NCI-H2196 treated with DMSO at 0.1 percent for 48 hours (cell line): ENCODE data around the gene MRPL37.
A peak's percentile ranks its signal among the peaks of the same experiment; 100 is the strongest.
"Not testable (repeated sequence)": the region's sequence is repeated elsewhere in the genome, so short reads cannot be mapped to it uniquely, and the experiment has no call there.

Experiments
- DNase-seq: peaks from one replicate; lab custom pipeline; 2025; ENCODE audit not compliant: unreplicated experiment; lab: John Stamatoyannopoulos, UW

Gene MRPL37

DNA sequence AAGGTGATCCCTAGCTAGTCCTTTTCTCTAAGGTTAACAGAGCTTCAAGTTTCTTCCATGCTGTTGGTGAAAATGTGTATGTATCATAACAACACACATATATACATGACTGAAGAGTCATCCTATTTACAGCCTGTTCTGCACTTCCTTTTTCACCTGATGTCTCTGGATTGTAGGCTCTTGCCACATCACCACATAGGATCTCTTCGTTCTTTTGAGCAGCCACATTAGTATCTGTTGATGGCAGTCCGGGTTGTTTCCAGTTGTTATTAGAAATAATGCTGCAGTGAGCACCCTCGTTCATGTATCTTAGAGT lies 19.7 kb downstream of the MRPL37 start:
- DNase-seq = no peak

DNA sequence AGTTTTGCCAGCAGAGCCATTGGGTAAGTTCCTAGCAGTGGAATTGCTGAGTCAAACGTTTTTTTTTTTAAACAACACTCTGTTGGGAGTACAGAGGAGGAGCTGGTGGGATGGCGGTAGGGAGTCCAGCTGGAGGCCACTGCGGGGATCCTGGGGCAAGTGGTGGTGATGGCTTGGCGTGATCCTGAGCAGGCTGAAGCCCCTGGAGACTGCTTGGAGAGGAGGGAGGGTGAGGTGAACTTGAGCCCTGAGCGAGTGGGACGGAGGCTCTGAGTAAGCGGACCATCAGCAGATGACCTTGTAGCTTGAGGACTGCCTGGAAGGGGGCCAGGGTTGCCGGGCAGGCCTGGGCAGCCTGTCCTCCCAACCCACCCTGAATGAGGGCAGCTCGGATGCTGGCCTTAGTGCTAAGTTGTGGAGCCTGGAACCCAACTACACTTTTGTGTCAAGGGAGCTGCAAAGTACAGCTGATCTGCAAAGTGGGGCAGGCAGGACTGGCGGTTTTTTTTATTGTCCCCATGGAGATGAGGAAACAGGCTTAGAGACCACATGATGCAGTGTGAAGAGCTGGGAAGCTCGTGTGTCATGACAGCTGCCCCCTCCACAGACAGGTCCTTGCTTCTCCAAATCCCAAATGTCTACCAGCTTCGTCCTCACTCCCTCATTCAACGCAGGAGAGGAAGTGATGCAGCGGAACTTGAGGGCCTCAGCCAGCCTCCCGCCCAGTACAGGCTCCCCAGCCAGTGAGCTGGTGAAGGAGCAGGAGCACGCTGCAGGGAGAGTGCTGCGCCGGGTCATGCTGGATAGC lies 20.2 kb downstream of the MRPL37 start:
- DNase-seq = no peak

DNA sequence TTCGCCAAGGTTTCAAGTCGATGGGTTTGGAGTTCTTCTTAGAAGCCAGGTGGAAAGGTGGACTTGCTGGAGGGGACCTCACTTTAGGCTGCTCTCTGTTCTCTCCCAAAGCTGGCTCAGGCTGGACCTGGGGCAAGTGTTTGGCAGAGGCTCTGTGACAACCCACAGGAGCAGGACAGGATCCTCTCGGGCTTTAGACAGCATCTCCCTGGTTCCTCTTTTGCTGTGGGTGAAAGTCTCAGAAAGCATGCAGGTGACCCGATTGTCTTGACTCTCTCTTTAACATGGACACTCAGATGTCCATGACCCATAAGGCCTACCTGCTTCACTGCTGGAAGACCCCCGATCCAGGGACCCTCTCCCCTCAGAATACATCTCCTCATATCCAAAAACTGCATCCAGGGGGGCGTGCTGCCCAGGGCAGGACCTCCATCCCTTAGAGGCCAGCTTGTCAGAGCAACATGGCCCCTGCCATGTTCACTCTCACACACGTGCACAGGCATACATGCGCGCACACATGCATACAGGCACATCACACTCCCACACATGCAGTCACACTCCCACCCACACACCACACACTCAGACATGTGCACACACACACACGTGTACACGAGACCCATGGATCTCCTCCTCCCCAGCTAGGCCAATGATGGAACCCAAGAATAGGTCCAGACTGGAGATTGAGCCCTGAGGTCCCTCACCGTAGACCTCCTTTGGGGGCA lies 21.3 kb downstream of the MRPL37 start:
- DNase-seq = no peak

DNA sequence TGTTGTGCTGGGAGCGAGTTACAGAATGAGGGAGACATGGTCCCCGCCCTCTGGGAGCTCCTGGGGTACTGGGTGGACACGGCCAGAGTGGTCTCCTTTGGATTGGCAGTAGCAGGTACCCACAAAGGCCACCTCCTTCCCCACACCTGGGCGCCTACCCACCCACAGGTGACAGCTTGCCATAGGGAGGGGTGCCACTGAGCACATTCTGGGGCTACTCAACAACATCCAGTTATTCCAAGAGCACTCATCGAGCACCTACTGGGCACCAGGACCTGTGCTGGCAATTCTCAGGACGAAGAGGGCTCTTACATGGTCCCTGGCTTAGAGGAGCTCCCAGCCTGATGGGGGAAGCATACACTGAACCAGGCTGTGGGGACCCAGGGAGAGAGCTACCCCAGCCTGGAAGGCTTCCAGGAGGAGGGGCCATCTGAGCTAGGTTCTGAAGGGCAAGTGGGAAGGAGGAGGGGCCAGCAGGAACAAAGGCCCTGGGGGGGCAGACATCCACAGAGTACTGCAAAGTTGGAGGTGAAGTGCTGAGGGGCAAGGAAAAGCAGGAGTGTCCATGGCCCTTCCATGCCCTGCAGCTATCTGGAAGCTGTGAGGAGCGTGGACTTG lies 22.0 kb downstream of the MRPL37 start:
- DNase-seq = no peak

DNA sequence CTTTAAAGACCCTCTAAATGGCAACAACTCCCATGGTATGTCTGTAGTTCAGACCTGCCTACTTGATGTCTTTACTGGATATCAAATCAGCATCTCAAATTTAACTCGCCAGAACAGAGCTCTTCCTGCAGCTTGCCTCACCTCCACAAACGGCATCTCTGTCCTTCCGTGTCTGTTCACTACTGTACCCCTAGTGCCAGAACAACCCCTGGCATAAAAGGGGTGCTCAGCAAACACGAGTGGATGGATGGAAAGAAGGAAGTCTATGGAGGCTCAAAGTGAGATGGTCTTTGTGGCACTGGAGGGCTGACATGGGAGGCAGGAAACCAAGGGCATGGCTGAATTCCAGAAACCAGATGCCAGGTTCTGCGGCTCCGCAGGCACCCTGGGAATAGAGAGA lies 22.7 kb downstream of the MRPL37 start:
- DNase-seq = no peak

DNA sequence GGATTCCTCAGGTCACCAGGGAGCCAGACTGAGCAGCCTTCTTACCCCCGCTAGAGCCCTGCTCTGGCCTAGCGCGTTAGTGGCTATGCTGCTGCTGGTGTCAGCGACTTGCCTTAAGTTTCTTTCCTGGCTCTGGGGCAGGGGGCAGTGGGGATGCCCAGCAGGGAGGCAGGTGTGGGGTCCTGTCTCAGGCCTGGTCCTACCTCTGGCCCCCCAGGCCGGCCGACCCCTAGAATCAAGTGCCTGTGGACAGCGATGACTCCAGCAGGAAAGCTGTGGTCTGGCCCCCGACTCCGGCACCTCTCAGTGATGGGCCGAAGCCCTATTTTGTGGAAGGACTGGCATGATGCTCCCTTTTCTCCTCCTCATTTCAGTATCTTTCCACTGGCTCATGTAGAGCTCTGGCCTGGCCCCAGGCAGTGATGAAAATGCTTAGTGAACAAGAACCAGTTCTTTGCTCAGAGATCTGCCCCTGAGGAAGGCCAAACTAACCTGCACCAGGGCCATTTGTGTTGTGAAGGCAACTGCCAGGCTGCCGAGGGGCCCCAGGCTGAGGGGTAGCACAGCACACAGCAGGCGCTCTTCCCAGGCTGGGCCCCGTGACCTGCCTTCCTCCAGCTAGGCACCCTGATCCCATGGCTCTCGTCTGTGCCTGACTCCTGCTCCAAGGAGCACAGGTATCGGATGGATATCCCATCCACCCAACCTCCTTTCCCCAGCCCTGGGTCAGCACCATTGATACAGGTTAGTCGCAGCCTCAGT lies 23.7 kb downstream of the MRPL37 start:
- DNase-seq = no peak

DNA sequence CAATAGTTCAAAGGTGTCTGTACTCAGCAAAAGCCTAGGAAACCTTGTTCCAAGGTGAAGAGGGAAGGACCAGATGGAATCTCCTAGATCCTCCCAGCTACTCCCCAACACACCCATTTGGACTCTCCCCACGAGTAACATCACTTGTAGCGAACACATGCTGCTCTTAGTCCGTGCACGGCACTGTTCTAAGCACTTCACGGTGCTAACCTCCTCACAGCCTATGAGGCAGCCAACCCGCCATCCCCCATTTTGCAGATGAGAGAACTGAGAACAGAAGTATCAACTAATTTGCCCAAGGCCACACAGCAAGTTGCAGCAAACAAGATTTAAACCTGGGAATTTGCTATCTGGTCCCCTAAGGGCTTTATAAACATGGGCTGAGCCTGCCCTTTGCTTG lies 24.3 kb downstream of the MRPL37 start:
- DNase-seq = no peak

DNA sequence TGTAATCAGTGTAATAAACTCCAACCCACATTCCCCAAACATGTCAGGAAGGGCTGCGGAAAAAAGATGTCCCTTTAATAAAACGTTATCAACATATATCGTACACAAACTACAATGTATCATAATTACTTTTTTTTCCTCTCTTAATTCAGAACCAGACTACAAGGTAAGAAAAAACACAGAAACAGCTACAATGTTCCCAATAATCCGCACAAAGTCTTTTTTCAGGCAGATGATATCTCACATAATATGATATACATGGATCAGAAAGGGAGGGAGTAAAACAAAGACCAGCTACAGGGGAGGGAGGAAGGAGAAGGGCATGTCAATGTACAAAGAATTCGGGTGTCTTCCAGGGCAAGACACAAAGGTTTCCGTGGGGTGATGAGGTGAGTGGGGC lies 25.4 kb downstream of the MRPL37 start:
- no peak for DNase-seq

DNA sequence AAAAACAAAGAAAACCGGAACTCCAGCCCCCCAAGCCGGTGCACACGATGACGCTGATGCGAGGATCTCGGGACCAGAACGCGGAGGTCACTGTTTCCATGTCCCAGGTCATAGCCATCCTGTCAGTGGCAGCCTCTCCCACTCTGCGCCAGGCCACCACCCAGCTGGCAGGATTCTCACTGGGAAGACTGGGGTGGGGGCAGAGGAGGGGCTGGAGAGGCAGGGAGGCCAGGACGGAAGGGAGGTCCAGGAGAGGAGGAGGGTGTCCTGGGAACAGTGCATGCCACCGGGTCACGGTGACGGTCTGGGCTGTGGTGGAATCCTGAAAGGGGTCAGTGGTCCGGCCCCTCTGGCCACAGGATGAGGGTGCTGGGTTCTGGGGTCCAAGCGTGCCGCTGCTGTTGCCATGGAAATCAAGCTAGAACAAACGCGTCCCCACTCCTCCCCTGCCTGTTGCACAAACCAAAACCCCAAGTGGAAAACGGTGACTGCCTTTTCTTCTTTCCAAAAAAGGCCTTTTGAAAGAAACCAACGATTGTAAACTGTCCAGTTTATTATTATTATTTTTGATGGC lies 26.1 kb downstream of the MRPL37 start:
- DNase-seq = no peak

DNA sequence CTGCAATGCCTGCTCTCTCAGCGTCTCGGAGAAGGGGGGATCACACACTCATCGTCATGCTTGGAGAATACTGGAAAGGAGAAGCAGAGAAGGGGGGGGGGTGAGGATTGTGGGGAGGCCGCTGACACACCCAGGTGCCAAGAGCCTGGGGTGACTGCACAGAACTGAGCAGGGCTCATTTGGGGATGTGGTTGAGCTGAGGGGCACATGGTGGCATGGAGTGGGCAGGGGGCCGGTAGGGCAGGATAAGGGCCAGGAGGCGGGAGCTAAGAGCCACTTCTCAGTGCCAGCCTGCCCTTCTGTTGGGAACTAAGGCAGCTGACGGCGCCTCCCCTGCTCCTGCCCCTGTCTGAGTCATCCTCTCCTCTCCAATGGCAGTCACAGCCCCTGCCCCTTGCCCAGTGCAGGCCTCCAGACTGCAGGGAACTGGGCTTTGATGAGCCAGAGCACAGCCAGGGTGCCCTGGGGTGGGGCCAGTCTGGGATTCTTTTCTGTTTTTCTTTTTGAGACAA lies 27.2 kb downstream of the MRPL37 start:
- DNase-seq = no peak

DNA sequence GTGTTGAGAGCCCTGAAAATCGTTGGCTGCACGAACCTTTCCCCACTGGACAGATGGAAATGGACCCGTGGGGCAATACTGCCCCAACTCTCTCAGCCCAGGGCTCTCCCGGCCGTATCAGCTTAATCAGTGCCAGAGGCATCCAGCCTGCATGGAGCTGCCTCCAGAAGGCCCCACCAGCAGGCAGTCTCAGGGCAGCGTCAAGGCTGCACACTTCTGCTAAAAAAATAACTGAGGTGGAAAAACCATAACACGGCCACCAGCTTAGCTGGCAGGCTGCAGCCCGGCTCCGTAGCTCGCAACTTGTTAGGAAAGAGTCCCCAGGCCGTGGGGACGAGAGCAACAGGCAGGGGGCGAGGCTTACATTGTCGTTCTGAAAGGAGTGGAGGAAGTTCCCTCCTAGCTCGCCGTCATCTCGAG lies 27.9 kb downstream of the MRPL37 start:
- DNase-seq = no peak

DNA sequence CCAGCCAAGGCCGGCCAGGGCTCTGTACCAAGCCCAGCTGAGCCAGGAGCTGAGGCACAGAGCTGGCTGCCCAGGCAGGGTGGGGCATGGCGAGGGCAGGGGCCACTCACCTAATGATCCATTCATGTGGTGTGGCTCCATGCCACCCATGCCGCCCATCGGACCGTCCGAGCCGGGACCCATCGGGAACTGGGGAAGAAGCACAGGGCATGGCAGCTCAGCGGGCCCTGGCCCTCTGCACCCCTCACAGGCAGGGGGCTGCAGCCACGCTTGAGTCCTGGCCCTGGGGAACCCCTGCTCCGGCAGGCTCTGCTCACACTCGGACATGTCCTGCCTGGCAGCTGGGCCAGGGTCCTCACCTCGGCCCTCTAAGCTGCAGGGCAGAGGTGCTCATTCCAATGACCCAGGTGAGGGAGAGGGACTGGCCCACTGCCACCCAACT lies 28.7 kb downstream of the MRPL37 start:
- DNase-seq = no peak

DNA sequence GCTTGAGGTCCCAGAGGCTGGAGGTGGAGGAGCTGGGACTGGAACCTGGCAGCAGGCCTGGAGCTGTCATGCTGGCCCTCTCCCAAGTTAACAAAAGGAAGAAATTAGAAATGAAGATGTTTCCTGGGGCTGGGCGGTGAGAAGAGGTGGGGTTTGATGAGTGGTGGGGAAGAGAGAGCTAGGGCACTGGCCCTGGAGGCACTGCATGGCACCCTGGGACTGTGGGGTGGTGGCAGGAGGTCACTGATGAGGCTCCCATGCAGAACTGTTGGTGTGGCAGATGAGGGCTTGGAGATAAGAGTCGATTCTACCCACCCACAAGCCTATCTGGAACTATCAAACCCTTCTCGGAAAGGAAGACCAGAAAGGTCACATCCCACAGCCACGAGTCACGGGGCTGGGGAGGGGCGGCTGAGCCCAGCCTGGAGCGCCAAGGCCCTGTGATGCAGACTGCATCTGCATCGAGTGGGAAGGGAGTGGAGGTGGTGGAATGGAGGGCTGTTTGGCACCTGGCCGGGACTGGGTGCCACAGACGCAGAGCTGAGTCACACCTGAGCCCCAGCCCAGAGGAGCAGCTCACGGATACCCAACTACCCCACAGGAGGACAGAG lies 29.4 kb downstream of the MRPL37 start:
- peak; percentile 11 for DNase-seq

DNA sequence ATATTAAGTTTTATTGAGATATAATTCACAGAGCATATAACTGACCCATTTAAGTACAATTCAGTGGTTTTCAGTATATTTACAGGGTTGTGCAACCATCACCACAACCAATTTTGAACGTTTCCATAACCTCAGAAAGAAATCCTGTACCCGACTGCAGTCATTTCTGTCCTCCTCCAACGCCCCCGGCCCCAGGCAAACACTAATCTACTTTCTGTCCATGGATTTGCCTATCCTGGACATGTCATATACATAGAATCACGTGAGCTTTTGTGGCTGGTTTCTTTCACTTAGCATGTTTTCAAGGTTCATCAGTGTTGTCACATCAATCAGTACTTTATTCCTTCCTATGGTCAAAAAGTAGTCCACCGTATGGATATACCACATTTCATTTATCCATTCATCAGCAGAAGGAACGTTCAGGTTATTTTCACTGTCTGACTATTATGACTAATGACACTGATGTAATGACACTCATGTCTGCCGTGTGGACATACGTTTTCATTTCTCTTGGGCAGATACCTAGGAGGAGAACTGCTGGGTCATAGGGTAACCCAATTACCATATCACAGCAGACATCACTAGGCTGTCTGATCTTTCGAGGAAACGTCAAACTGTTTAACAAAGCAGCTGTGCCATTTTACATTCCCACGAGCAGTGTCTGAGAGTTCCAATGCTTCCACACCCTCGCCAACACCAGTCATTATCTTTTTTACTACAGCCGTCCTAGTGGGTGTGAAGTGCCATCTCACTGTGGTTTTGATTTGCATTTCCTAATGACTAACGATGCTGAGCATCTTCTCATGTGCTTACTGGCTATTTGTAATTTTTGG lies 30.8 kb downstream of the MRPL37 start:
- no peak for DNase-seq

DNA sequence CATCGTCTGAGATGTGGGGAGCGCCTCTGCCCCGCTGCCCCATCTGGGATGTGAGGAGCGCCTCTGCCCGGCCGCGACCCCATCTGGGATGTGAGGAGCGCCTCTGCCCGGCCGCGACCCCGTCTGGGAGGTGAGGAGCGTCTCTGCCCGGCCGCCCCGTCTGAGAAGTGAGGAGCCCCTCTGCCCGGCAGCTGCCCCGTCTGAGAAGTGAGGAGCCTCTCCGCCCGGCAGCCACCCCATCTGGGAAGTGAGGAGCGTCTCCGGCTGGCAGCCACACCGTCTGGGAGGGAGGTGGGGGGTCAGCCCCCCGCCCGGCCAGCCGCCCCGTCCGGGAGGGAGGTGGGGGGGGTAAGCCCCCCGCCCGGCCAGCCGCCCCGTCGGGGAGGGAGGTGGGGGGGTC lies 33.2 kb downstream of the MRPL37 start:
- DNase-seq = not testable (repeated sequence)

DNA sequence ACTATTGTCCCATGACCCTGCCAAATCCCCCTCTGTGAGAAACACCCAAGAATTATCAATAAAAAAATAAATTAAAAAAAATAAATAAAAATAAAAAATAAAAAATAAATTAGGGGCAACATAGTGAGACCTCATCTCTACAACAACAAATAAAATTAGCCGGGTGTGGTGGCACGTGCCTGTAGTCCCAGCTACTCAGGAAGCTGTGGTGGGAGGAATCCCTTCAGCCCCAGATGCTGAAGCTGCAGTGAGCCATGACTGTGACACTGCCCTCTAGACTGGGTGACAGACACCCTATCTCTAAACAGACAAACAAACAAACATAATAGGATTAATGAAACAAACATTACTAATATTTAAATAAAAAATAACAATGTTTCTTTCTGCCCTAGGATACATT lies 34.3 kb downstream of the MRPL37 start:
- no peak for DNase-seq

DNA sequence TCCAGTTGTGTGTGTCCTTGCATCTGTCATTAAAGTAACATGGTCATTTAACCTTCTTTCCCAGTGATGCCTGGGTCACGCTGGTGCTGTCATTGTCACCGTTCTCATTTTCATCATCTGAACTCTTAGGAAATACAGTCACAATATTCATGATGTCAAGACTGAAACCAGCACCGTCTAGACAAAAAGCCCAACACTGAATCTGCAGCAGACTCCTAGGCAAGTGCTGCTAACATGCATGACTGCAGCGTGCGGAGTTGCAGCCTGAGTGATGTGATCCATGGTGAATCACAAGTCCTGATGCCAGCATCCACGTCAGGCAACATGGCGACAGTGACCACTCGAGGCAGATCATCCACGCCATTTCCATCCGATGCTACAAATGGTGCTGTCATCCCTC lies 37.6 kb downstream of the MRPL37 start:
- DNase-seq = no peak

DNA sequence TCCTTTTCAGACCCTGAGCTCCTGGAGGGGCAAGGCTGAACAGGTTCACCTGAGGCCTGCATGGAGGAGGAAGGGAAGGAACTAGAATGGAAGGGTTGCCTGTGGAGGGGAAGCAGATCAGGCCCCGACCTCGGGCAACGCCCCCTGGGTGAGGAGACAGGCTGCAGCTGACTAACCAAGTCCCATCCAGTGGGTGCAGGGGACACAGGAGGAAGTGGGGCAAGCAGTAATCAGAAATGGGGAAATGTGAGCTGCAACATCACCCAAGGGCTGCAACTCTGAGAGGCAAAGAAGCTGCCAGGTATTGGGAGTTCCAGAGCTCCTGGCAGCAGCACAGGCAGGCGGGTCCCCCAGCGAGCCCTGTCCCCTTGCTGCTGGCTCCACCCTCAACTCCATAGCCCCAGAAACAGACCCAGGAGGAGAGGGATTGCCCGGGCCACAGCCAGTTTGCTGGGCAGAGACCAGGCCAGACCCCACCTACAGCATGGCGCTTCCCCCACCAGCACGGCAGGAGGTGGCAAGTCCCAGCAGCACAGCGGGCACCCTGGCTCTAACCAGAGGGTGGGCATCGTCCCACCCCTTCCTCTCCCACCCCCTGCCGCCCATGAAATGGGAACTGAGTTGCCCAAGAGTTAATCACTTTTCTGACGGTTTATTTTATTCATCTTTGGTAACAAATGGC lies 38.5 kb downstream of the MRPL37 start:
- DNase-seq = no peak

DNA sequence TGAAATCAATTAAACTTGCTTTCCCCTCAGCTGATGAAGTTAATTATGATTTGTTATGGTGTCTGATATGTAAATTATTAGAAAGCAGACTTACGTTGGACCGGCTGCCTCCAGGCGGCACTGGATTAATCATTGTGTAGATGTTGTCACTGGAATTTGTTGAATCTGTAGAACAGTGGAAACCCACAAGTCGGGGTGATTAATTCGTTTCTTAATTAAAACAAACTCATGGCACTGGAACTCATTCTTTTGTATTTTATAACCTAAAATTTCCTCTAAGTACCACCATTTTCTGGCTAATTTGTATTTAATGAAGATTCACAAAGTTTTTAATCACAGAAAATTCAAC lies 39.0 kb downstream of the MRPL37 start:
- DNase-seq = no peak
